Globus pallidus (tissue), 1 donor: Measurements from ENCODE around the gene CDC42SE2.
A peak's percentile ranks its signal among the peaks of the same experiment; 100 is the strongest.
"Not testable (repeated sequence)": the region's sequence is repeated elsewhere in the genome, so short reads cannot be mapped to it uniquely, and the experiment has no call there.

Experiments
- DNase-seq: peaks from one replicate; pipeline ENCODE4 v3.0.0-alpha.2; 2015; ENCODE audit warnings: low spot score

The CDC42SE2 gene

DNA sequence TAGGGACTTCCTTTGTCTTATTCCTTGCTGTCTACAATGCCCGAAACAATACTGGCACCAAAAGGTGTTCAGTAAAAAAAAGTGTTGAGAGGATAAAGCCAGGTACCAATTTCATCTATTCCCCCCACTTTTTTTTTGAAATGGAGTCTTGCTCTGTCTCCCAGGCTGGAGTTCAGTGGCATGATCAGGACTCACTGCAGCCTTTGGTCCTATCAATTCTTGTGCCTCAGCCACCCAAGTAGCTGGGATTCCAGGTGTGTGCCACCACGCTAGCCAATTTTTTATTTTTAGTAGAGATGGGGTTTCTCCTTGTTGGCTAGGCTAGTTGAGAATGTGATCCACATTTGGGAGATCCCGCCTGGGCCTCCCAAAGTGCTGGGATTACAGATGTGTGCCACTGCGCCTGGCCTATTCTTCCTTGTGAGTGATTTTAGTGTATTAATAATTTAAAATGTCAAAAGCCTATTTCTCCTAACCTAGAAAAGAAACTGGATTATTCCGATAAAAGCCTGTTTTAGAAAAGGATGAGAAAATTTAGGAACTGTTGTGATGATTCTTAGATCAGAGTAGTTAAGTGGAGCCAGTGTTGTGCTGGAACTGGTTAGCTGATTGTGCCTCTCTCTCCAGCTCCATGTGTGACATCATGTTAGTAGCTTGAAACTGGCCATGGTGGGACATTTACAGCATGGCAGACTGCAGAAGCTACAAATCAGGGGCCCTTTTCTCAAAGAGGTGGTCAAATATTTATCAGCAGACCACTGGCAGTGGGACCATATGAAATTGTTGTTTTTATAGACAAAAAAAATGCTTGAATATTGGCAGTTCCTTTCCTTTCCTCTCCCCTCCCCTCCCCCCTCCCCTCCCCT, 14.3 kb downstream of the CDC42SE2 start:
- DNase-seq = peak; percentile 61

DNA sequence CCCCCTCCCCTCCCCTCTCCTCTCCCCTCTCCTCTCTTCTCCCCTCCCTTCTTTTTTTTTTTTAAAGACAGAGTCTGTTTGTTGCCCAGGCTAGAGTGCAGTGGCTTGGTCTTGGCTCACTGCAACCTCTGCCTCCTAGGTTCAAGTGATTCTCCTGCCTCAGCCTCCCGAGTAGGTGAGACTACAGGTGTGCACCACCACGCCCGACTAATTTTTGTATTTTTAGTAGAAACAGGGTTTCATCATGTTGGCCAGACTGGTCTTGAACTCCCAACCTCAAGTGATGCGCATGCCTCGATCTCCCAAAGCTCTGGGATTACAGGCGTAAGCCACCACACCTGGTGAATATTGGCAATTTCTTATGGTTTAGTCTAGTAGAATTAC, 14.9 kb downstream of the CDC42SE2 start:
- DNase-seq = not testable (repeated sequence)

GRCh38 chr5:131279204-131279603, 15.4 kb downstream of the CDC42SE2 start:
- no peak for DNase-seq

DNA sequence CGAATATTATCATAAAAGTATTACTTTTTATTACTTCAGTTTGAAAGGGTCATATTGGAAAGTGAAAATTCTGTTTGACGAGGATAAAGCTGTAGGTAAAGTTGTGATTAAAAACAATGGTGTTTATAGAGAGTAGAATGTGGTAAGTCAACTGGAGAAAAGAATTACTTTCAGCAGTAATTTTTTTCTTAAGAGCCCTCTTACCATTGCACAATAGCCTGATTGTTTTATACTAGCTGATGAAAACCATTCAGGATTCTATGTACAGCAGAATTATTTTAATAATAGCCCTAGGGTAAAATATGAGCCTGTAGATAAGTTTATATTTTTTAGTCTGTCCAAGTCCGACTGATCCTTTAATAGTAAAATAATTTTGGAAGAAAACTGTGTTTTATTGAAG, 16.6 kb downstream of the CDC42SE2 start:
- no peak for DNase-seq

DNA sequence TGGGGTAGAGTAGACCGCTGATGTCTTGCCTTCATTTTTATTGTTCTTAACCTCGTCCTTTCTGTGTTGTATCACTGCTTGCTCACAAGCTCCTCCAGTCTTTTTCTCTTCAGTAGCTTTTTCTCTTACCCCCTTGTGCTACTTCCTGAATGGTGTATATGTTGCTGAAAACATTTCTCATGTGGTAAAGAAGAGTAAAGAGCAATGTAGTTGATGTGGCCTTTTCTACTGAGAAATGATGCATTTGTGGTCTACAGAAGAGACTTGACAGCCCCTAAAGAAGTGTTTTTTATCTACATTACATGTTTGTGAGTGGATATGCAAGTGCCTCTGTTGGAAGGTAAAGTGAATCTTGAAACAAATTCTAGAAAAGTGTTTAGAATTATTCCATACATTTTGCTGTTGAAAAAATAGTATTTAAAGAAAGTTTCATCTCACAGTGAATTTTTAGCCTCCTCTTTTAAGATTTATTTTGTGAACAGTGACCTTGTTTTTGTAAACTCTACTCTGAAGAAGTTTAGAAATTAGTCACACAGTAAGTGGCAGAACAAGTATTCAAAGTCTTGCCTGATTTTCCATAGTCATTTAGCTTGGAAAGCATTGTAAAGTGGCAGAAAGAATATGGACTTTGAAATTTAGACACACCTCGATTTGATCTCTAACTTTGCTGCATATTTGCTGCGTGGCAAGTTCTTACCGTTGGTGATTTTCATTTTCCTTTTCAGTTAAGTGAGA, 17.4 kb downstream of the CDC42SE2 start:
- DNase-seq = no peak

DNA sequence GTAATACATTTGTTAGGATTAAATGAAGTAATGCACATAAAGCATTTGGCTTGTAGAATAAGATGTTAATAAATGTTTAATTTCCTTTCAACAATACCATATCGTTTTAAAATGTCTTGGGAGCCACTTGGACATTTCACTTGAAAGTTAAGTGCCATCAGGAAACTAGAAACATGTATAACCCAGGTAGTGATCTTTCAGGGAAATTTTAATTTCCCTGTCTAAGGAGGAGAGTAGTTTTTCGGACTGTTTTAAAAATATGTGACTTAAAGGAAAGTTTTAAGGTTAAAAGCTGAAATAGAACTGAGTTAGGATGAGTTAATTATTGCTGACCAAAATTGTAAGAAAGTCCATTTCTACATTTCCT, 18.0 kb downstream of the CDC42SE2 start:
- DNase-seq = no peak

DNA sequence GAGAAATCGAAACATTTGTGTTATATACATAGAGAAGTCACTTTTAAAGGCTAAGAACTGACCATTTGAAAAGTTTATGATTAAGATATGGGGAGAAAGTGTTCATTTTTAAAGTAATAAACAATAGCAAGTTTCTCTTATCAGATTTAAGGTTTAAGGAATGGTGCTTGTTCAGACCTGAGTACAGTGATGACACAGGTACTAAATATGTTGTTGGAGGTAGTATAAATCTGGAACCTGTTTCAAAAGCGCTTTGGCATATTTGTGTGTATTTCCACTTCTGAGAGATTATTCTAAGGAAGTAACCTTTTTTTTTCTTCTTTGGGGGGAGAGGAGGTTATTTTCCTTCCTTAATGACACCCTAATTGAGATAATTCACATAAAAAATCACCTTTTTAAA, 18.4 kb downstream of the CDC42SE2 start:
- DNase-seq = no peak

- DNase-seq = no peak
These were observed 22.0 kb downstream of the CDC42SE2 start for GRCh38 chr5:131285703-131286399.

DNA sequence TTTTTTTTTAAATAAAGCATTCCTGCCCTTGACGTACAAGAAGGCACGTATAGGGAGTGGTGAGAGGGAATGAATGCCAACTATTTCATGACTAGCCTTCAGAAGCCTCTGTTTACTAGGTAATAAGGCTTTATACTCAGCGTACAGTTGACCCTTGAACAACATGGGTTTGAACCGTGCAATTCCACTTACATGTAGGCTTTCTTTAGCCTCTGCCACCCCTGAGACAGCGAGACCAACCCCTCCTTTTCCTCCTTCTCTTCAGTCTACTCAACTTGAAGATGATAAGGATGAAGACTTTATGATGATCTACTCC, 22.5 kb downstream of the CDC42SE2 start:
- DNase-seq = no peak

GRCh38 chr5:131288328-131288727, 24.5 kb downstream of the CDC42SE2 start:
- DNase-seq = no peak

- DNase-seq = no peak
These were observed 25.9 kb downstream of the CDC42SE2 start for GRCh38 chr5:131289738-131290137.

DNA sequence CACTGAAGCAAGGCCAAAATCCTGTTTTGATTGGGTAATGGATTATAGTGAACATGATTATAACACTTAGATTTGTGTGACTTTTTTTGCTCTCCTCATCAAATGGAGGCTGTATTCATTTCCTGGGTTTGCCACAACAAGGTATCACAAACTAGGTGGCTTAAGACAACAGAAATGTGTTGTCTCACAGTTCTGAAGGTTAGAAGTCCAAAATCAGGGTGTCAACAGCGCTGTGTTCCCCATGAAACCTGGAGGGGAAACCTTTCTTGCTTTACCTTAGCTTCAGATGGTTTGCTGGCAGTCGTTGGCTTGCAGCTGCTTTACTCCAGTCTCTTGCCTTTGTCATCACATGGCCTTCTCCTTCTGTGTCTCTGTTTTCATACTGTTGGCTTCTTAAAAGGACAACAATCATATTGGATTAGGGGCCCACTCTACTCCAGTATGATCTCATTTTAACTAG, 32.4 kb downstream of the CDC42SE2 start:
- DNase-seq = no peak

DNA sequence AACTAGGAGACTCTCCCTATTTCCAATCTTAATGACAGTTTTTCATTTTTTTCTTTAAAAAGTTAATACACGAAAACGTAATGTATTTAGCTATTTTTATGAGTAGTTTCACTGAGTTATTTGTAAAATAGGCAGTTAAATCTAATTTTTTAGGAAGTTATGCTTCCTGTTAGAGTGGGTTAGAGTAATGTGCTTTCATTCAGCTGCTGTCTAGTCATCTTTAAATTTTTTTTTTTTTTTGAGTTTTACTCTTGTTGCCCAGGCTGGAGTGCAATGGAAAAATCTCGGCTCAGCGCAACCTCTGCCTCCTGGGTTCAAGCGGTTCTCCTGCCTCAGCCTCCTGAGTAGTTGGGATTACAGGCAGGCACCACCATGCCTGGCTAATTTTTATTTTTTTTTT, 34.0 kb downstream of the CDC42SE2 start:
- DNase-seq = no peak

DNA sequence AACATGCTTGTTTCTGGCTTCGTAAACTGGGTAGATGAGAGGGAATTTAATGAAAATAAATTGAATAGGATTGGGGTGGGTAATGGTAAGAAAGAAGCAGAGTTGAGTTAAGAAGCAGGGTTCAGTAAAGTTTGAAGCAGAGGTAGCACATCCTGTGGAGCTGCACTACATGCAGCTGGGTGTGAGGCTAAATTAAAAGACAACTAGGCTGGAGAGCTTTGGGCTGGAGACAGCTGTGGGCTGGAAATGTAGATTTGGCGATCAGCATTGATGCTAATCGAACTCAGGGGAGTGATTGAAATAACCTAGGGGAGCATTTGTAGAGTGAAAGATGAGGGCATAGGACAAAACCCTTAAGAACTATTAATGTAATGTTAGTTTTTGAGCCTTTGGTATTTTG, 35.6 kb downstream of the CDC42SE2 start:
- DNase-seq = no peak

- DNase-seq = no peak
These were observed 38.7 kb downstream of the CDC42SE2 start for GRCh38 chr5:131302506-131302905.

DNA sequence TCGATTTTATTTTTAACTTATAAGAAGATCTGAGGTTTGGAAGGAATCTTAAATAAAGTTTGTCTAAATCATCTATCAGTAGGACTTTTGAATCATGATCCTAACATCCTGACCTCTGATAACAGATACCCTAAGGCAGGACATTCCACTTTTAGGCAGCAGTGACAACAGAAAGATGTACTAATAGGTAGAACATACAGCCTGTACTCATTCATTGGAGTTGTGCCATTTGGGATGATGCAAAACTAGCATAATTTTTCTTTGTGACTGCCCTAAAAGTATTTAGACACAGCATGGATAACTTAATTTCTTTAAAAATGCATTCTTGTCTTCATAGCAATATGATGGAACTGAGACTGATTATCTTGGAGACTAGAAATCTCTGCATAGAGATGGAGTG, 39.7 kb downstream of the CDC42SE2 start:
- no peak for DNase-seq

- DNase-seq = no peak
These were observed 40.6 kb downstream of the CDC42SE2 start for GRCh38 chr5:131304414-131304813.

- no peak for DNase-seq
These were observed 41.4 kb downstream of the CDC42SE2 start for GRCh38 chr5:131305138-131305689.

DNA sequence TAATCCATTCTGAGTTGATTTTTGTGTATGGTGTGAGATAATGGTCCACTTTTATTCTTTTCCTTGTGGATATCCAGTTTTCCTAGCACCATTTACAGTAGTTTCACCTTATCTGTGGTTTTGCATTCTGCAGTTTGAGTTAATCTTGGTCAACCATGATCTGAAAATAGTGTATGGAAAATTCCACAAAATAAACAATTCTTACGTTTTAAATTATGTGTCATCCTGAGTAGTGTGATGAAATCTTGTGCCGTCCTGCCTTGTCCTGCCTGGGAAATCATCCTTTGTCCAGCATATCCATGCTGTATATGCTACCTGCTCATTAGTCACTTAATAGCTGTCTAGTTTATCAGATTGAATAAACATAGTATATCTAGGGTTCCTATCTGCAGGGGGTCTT, 42.1 kb downstream of the CDC42SE2 start:
- no peak for DNase-seq

GRCh38 chr5:131312235-131312772, 48.5 kb downstream of the CDC42SE2 start:
- DNase-seq = not testable (repeated sequence)

GRCh38 chr5:131316026-131316425, 52.2 kb downstream of the CDC42SE2 start:
- DNase-seq = no peak

- no peak for DNase-seq
These were observed 53.0 kb downstream of the CDC42SE2 start for GRCh38 chr5:131316822-131317221.
